IMR-90 (cell line): ENCODE results near the gene ACSS1. TPM values are rescaled to one million over a fixed set of nuclear protein-coding genes. Genes with fewer than 3 reads are reported as not detected.

Experiments used
- ATAC-seq: fragments of 200-7000 bp; cut with Tn5 transposase; 2 replicates; pipeline ENCODE4 v1.9.1; 2020; ENCODE audit warnings: low read depth, mild to moderate bottlenecking, moderate library complexity
- BruUV-seq: library from RNA; stranded (reverse); fragments of 400-500 nt; replicated peaks from 2 replicates; lab custom pipeline; 2021; lab: Mats Ljungman, UMichigan
- CTCF ChIA-PET: fragments of 300-600 bp; formaldehyde crosslinking; extraction: SDS; loops from one replicate; lab custom pipeline; 2021; ENCODE audit warnings: antibody characterized with exemption; lab: Yijun Ruan, JAX
- POLR2A ChIA-PET: fragments of 300-600 bp; sonication (Branson Sonifier 250); formaldehyde crosslinking; loops from one replicate; lab custom pipeline; 2022; ENCODE audit warnings: antibody characterized with exemption; ENCODE audit not compliant: unreplicated experiment; lab: Charles Lee
- DNase-seq: peaks from one replicate; pipeline ENCODE4 v3.0.0; 2013
- H2AFZ ChIP-seq: replicated peaks from 2 replicates; pipeline ENCODE3; 2013; ENCODE audit warnings: low read length, mild to moderate bottlenecking; ENCODE audit not compliant: poor library complexity
- H2AK5ac ChIP-seq: 2 replicates; pipeline ENCODE4 v1.6.1; 2013; ENCODE audit warnings: low read depth, low read length, inconsistent platforms
- H2AK9ac ChIP-seq: replicated peaks from 2 replicates; pipeline ENCODE3; 2013; ENCODE audit warnings: mild to moderate bottlenecking, low read depth, low read length, moderate library complexity; ENCODE audit not compliant: poor library complexity
- H2BK120ac ChIP-seq: 2 replicates; pipeline ENCODE4 v1.6.1; 2013; ENCODE audit warnings: low read depth, low read length, inconsistent platforms
- H2BK15ac ChIP-seq: 3 replicates; pipeline ENCODE4 v1.6.1; 2013; ENCODE audit warnings: low read depth, low read length, inconsistent platforms
- H2BK20ac ChIP-seq: 2 replicates; pipeline ENCODE4 v1.6.1; 2013; ENCODE audit warnings: low read depth, mild to moderate bottlenecking, inconsistent platforms, low read length, moderate library complexity
- H2BK5ac ChIP-seq: 2 replicates; pipeline ENCODE4 v1.6.1; 2013; ENCODE audit warnings: mild to moderate bottlenecking, low read depth, low read length, inconsistent platforms; ENCODE audit not compliant: poor library complexity, severe bottlenecking
- H3K14ac ChIP-seq: replicated peaks from 2 replicates; pipeline ENCODE4 v1.6.1; 2013; ENCODE audit warnings: low read depth, low read length, inconsistent platforms
- H3K18ac ChIP-seq: 2 replicates; pipeline ENCODE4 v1.6.1; 2013; ENCODE audit warnings: low read depth, low read length, control low read depth
- H3K23ac ChIP-seq: 2 replicates; pipeline ENCODE4 v1.6.1; 2013; ENCODE audit warnings: low read depth, low read length, inconsistent platforms
- H3K27ac ChIP-seq: 2 replicates; pipeline ENCODE4 v1.5.1; 2013; ENCODE audit warnings: mild to moderate bottlenecking, control low read depth, low read length; ENCODE audit not compliant: insufficient read depth
- H3K27me3 ChIP-seq: 2 replicates; pipeline ENCODE4 v1.6.1; 2013; ENCODE audit warnings: low read length; ENCODE audit not compliant: control insufficient read depth, insufficient read depth
- H3K36me3 ChIP-seq: 2 replicates; pipeline ENCODE4 v1.6.1; 2013; ENCODE audit warnings: low read length, mixed read lengths; ENCODE audit not compliant: control insufficient read depth, insufficient read depth
- H3K4ac ChIP-seq: 2 replicates; pipeline ENCODE4 v1.6.1; 2013; ENCODE audit warnings: low read depth, low read length, inconsistent platforms
- H3K4me1 ChIP-seq: 2 replicates; pipeline ENCODE4 v1.6.1; 2013; ENCODE audit warnings: low read length, mixed read lengths; ENCODE audit not compliant: control insufficient read depth, insufficient read depth
- H3K4me2 ChIP-seq: 2 replicates; pipeline ENCODE4 v1.6.1; 2013; ENCODE audit warnings: low read depth, mild to moderate bottlenecking, control low read depth, low read length, moderate library complexity
- H3K4me3 ChIP-seq: 2 replicates; pipeline ENCODE4 v1.5.1; 2013; ENCODE audit warnings: low read depth, mild to moderate bottlenecking, control low read depth, low read length, moderate library complexity; ENCODE audit not compliant: insufficient read depth
- H3K56ac ChIP-seq: 2 replicates; pipeline ENCODE4 v1.6.1; 2013; ENCODE audit warnings: low read length, inconsistent platforms; ENCODE audit not compliant: insufficient read depth; ENCODE audit errors: extremely low read depth
- H3K79me1 ChIP-seq, 2 experiments: 2 replicates each; pipeline ENCODE4 v1.6.1; 2013; ENCODE audit warnings: low read length in 2 of 2, inconsistent platforms in 1 of 2, low read depth in 1 of 2
- H3K9ac ChIP-seq: 2 replicates; pipeline ENCODE4 v1.6.1; 2013; ENCODE audit warnings: low read depth, low read length, control low read depth
- H3K9me1 ChIP-seq: 2 replicates; pipeline ENCODE4 v1.6.1; 2013; ENCODE audit warnings: low read length, inconsistent platforms; ENCODE audit not compliant: insufficient read depth
- H3K9me3 ChIP-seq: 2 replicates; pipeline ENCODE4 v1.6.1; 2013; ENCODE audit warnings: low read length; ENCODE audit not compliant: control insufficient read depth, insufficient read depth
- H4K20me1 ChIP-seq: 2 replicates; pipeline ENCODE4 v1.6.1; 2013; ENCODE audit warnings: low read length, inconsistent platforms; ENCODE audit not compliant: insufficient read depth
- H4K5ac ChIP-seq: 2 replicates; pipeline ENCODE4 v1.6.1; 2013; ENCODE audit warnings: mild to moderate bottlenecking, low read depth, low read length, control low read depth
- H4K8ac ChIP-seq, 2 experiments: 2 replicates each; pipeline ENCODE4 v1.6.1; 2013; ENCODE audit warnings: low read depth in 2 of 2, low read length in 2 of 2, control low read depth in 1 of 2, inconsistent platforms in 1 of 2
- H4K91ac ChIP-seq: 2 replicates; pipeline ENCODE4 v1.6.1; 2013; ENCODE audit warnings: low read depth, low read length, inconsistent platforms; ENCODE audit not compliant: insufficient read depth
- BHLHE40 ChIP-seq: fragments of 150-350 bp; IDR thresholded peaks from 2 replicates; pipeline ENCODE4 v1.6.1; 2016; ENCODE audit warnings: mild to moderate bottlenecking, low read depth, low read length
- CEBPB ChIP-seq: IDR thresholded peaks from 2 replicates; pipeline ENCODE4 v1.6.1; 2012; ENCODE audit warnings: low read depth, low read length, improper control_type of control experiment
- CHD1 ChIP-seq: IDR thresholded peaks from 2 replicates; pipeline ENCODE4 v1.6.1; 2012; ENCODE audit warnings: low read depth, low read length, improper control_type of control experiment
- CTCF ChIP-seq: conservative IDR thresholded peaks from 2 replicates; pipeline ENCODE4 v1.5.1; 2012; ENCODE audit warnings: mild to moderate bottlenecking, low read depth, low read length, improper control_type of control experiment
- FOS ChIP-seq: fragments of 150-350 bp; IDR thresholded peaks from 2 replicates; pipeline ENCODE4 v1.6.1; 2016; ENCODE audit warnings: low read depth, low read length
- MAFK ChIP-seq: IDR thresholded peaks from 2 replicates; pipeline ENCODE4 v1.6.1; 2012; ENCODE audit warnings: low read depth, low read length, improper control_type of control experiment
- MAZ ChIP-seq: IDR thresholded peaks from 2 replicates; pipeline ENCODE4 v1.6.1; 2012; ENCODE audit warnings: low read depth, mild to moderate bottlenecking, low read length, improper control_type of control experiment, moderate library complexity, borderline replicate concordance
- MXI1 ChIP-seq: IDR thresholded peaks from 2 replicates; pipeline ENCODE4 v1.6.1; 2012; ENCODE audit warnings: low read depth, mild to moderate bottlenecking, low read length, moderate library complexity, borderline replicate concordance
- POLR2A ChIP-seq: IDR thresholded peaks from 2 replicates; pipeline ENCODE4 v1.6.1; 2012; ENCODE audit warnings: mild to moderate bottlenecking, low read depth, low read length
- RAD21 ChIP-seq: IDR thresholded peaks from 2 replicates; pipeline ENCODE4 v1.6.1; 2012; ENCODE audit warnings: low read length, improper control_type of control experiment
- RFX5 ChIP-seq: IDR thresholded peaks from 2 replicates; pipeline ENCODE4 v1.8.0; 2012; ENCODE audit warnings: low read depth, mild to moderate bottlenecking, low read length, moderate library complexity
- SMC3 ChIP-seq: fragments of 150-350 bp; IDR thresholded peaks from 2 replicates; pipeline ENCODE4 v1.6.1; 2016; ENCODE audit warnings: low read depth, mild to moderate bottlenecking, antibody characterized with exemption, low read length, moderate library complexity
- WGBS, 2 experiments: methylation state at CpG; one replicate each; pipeline versions ENCODE4 v1.1.5 to v1.1.7; 2013; ENCODE audit warnings: missing lambda C conversion rate in 2 of 2; ENCODE audit not compliant: insufficient read length in 1 of 2; ENCODE audit errors: extremely low coverage in 2 of 2; 5-methylcytosine and 5-hydroxymethylcytosine counted together
- dilution Hi-C: fragments of 300-500 bp; cut with HindIII; formaldehyde crosslinking; loops from one replicate; pipeline ENCODE4 v1.14.3; 2018; ENCODE audit warnings: low sequenced_read_pairs; ENCODE audit not compliant: unreplicated experiment
- in situ Hi-C: fragments of 300-500 bp; cut with MboI; formaldehyde crosslinking; loops from 3 replicates; pipeline ENCODE4 v1.14.3; 2019; ENCODE audit warnings: low sequenced_read_pairs, inconsistent platforms, mixed read lengths
- intact Hi-C: fragments of 100-400 bp; cut with micrococcal nuclease; formaldehyde crosslinking; loops from 2 replicates; pipeline ENCODE4 v1.10.0; 2022
- polyA plus RNA-seq, 3 experiments: library from polyadenylated mRNA; depleted of rRNA; stranded (reverse); fragments of >200 nt; gene quantifications; 2 replicates each; pipeline ENCODE4 v1.2.3, GENCODE V29; 2012; ENCODE audit warnings: low replicate concordance in 1 of 3
- total RNA-seq: library from RNA; depleted of rRNA; stranded (reverse); fragments of >200 nt; gene quantifications from 2 replicates; pipeline ENCODE4 v1.2.3, GENCODE V29; 2012
- TF ChIP-seq, protein P1 (sequence below): fragments of 150-350 bp; IDR thresholded peaks from 2 replicates; pipeline ENCODE4 v1.6.1; 2017; ENCODE audit warnings: mild to moderate bottlenecking, antibody characterized with exemption, low read length, low read depth
- TF ChIP-seq, protein P2 (sequence below): fragments of 150-350 bp; IDR thresholded peaks from 2 replicates; pipeline ENCODE4 v1.6.1; 2016; ENCODE audit warnings: low read depth, mild to moderate bottlenecking, low read length, moderate library complexity, borderline replicate concordance

Gene ACSS1
- total and polyA plus RNA-seq, 2 of the 4 experiments (the other 2 are of a cell fraction): 0.72 to 1.2 TPM

GRCh38 chr20:24987873-24988835 lies 69.8 kb downstream of the ACSS1 start:
- H3K14ac ChIP-seq: no peak overlapping the region
- H3K9ac ChIP-seq: no peak overlapping the region
- peaks cover 48 to 64% of the 10 kb centered on the region in 2 experiments for H3K79me1 ChIP-seq
- peaks cover 10% of the 10 kb centered on the region; the same call in 1 of the 2 replicates for H3K9me1 ChIP-seq
- no peak overlapping the region for H3K4me2 ChIP-seq
- no peak overlapping the region for H3K56ac ChIP-seq
- peaks cover 2% of the 10 kb centered on the region for H4K20me1 ChIP-seq
- H3K4ac ChIP-seq: no peak overlapping the region
- H2AK9ac ChIP-seq: no peak overlapping the region
- H3K36me3 ChIP-seq: no peaks in the 10 kb centered on the region
- CTCF ChIA-PET: interaction anchor here (0.5 to 0.7 kb wide), 2 partner anchors 1073 to 1587 kb away, joined by 3 to 4 read pairs; no protein-coding TSS in a partner anchor
- in situ Hi-C loops: loop anchor here (25.0 kb wide), 3 partner anchors 599 to 874 kb away; partner anchors contain the start of genes NINL and ZNF337
- H3K4me3 ChIP-seq: no peak overlapping the region
- no peaks in the 10 kb centered on the region for H3K27me3 ChIP-seq
- no peak overlapping the region for H3K23ac ChIP-seq
- no TSS peak for BruUV-seq
- 86% methylated on average over 1 of the region's 7 CpGs; no CpG with 5 or more reads in 1 of the 2 experiments for WGBS, 2 experiments
- POLR2A ChIA-PET: no interaction called here
- no peak for DNase-seq
- no peak overlapping the region for H3K18ac ChIP-seq
- no peak overlapping the region for H2AFZ ChIP-seq
- H4K91ac ChIP-seq: no peak overlapping the region
- intact Hi-C loops: no loop called here
- ATAC-seq: no peak
- no peaks in the 10 kb centered on the region for H3K4me1 ChIP-seq
- H3K27ac ChIP-seq: no peak overlapping the region
- dilution Hi-C loops: no loop called here
- H2BK15ac ChIP-seq: no peak overlapping the region
- no peak overlapping the region for H4K5ac ChIP-seq
- H2AK5ac ChIP-seq: no peak overlapping the region
- H2BK120ac ChIP-seq: no peak overlapping the region
- no peaks in the 10 kb centered on the region for H3K9me3 ChIP-seq
- no peak overlapping the region for H2BK5ac ChIP-seq
- no peak overlapping the region for H2BK20ac ChIP-seq
- H4K8ac ChIP-seq: no peak overlapping the region
- no peak for TF ChIP-seq CHD1
- no peak for TF ChIP-seq POLR2A
- TF ChIP-seq BHLHE40: no peak
- no peak for TF ChIP-seq MXI1
- TF ChIP-seq RAD21: no peak
- no peak for TF ChIP-seq CEBPB
- no peak for TF ChIP-seq MAZ
- TF ChIP-seq, protein P1, sequence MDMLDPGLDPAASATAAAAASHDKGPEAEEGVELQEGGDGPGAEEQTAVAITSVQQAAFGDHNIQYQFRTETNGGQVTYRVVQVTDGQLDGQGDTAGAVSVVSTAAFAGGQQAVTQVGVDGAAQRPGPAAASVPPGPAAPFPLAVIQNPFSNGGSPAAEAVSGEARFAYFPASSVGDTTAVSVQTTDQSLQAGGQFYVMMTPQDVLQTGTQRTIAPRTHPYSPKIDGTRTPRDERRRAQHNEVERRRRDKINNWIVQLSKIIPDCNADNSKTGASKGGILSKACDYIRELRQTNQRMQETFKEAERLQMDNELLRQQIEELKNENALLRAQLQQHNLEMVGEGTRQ: no peak
- no peak for TF ChIP-seq RFX5
- no peak for TF ChIP-seq CTCF
- no peak for TF ChIP-seq SMC3
- no peak for TF ChIP-seq MAFK
- TF ChIP-seq FOS: no peak
- TF ChIP-seq, protein P2, sequence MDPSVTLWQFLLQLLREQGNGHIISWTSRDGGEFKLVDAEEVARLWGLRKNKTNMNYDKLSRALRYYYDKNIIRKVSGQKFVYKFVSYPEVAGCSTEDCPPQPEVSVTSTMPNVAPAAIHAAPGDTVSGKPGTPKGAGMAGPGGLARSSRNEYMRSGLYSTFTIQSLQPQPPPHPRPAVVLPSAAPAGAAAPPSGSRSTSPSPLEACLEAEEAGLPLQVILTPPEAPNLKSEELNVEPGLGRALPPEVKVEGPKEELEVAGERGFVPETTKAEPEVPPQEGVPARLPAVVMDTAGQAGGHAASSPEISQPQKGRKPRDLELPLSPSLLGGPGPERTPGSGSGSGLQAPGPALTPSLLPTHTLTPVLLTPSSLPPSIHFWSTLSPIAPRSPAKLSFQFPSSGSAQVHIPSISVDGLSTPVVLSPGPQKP: no peak
